Stimulated activated CD4-positive, alpha-beta T cell treated with anti-CD3 and anti-CD28 coated beads, Interleukin-15, amount 100 ng/mL, for 48 hours (primary cell): Measurements from ENCODE around the gene ZNF526.

ENCODE experiments used
- DNase-seq, 2 donors: peaks; one replicate each; pipeline ENCODE4 v3.0.0-alpha.2; 2020; ENCODE audit warnings: low read depth in 2 of 2

The ZNF526 gene

DNA sequence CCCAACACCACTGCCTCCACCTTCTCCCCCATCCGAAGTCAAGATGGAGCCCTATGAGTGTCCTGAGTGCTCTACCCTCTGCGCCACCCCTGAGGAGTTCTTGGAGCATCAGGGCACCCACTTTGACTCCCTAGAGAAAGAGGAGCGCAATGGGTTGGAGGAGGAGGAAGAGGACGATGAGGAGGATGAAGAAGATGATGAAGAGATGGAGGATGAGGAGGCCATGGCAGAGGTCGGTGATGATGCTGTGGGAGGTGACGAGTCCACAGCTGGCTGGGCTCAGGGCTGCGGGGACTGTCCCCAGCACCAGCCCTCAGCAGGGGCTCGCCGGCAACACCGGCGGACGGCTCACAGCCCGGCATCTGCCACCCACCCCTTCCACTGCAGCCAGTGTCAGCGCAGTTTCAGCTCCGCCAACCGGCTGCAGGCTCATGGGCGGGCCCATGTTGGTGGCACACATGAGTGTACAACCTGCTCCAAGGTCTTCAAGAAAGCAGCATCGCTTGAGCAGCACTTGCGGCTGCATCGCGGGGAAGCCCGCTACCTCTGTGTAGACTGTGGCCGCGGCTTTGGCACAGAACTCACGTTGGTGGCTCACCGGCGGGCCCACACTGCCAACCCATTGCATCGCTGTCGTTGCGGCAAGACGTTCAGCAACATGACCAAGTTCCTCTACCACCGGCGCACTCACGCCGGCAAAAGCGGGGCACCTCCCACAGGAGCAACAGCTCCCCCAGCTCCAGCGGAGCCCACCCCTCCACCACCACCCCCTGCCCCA lies 5.0 kb downstream of the ZNF526 start:
- DNase-seq = no peak

DNA sequence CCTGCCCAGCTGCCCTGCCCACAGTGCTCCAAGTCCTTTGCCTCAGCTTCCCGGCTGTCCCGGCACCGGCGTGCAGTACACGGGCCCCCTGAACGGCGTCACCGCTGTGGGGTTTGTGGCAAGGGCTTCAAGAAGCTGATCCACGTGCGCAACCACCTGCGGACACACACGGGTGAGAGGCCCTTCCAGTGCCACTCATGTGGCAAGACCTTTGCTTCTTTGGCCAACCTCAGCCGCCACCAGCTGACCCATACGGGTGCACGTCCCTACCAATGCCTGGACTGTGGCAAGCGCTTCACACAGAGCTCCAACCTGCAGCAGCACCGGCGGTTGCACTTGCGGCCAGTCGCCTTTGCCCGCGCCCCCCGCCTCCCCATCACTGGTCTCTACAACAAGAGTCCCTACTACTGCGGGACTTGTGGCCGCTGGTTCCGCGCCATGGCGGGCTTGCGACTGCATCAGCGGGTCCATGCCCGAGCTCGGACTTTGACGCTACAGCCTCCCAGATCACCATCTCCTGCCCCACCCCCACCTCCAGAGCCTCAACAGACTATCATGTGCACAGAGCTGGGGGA lies 5.7 kb downstream of the ZNF526 start:
- no peak for DNase-seq

DNA sequence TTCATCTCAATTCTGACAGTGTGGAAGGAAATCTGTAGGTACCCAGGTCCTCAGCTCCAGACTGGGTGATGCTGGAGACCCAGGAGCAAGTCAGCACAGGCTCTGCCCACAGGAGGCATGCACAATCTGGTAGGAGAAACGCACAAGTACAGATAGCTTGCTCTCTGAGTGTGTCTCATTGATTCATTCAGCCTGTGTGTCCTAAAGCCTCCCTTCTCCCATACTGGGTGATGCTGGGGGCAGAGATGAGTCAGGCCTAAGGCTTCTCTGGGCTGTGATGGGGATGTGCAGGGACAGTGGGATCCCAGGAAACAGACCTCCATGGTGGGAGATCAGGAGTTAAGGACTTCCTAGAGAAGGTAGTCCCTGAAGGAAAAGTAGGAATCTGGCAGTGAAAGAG lies 6.8 kb downstream of the ZNF526 start:
- DNase-seq = no peak

DNA sequence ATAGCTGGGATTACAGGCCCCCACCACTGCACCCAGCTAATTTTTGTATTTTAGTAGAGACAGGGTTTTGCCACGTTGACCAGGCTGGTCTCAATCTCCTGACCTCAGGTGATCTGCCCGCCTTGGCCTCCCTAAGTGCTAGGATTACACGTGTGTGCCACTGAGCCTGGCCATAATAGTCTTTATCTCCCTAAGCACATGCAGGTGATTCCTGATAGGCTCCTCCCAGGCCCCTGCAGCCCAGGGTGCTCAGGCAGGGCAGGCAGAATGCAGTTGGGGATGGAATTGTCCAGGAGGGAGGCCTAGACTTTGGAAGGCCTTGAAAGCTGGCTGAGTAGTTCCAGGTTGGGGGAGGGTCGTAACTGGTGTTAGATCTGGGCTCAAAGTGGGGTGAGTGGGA lies 8.5 kb downstream of the ZNF526 start:
- DNase-seq = no peak

DNA sequence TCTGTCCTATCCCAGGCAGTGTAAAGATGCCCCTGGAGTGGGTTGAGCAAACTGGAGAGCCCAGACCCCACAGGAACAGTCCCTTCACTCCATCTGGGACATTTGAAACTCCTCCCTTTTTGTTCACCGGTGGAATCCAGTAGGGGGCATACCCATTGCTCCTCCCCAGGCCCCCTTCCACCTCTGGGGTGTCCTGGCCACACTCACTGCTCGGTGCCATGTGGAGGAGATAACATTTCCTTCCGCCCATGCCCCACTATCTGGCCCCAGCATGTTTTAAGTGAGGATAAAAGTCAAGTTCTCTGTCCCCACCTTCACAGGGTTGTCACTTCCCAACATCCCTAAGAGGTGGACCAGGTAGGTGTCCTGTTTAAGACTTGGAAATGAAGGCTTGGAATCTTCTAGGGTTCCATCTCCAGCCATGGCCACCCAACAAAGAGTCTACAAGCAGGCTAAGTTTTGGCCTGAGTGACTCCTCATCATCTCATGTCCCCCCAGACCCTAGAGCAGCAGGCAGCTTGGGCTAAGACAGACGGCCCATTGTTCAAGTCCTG lies 9.3 kb downstream of the ZNF526 start:
- no peak for DNase-seq

DNA sequence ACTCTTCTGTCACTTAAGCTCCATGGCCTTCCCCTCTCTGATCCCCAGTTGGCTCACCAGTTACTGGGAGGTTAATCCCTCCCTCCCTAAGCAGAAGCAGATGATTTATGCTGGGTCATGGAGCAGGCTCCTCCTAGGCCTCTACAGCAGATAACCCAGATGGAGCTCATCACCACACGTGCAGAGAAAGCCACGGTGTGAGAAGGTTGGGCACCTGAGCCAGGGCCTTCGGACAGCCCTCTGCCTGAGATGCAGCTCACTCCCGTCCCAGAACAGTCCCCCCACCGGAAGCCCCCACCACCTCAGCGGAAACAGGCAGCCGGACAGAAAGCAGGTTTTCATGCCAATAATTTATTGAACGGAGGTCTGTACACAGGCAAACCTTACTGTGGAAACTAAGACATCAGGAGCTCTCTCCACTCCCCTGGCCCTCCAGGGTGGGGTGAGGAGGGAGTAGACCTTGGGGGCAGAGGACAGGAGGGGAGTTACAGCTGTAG lies 9.8 kb downstream of the ZNF526 start:
- DNase-seq = no peak

DNA sequence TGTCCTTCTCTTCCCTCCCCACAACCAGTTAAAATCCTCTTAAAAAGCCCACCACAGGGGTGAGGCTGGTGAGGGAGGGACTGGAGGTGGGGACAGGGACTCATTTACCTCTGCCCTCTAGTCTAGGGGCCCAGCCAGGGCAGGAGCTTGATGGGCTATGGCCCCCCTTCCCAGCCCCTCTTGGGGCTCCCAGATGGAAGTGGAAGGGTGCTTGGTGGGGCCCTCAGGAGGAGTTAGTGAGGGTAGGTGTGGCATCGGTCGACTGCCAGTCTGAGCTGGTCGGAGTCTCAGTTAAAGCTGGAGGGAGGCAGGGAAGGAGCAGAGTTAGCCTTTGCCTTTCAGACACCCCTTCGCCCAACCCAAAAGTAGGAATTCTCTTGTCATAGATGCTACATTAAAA lies 10.5 kb downstream of the ZNF526 start:
- DNase-seq = no peak

DNA sequence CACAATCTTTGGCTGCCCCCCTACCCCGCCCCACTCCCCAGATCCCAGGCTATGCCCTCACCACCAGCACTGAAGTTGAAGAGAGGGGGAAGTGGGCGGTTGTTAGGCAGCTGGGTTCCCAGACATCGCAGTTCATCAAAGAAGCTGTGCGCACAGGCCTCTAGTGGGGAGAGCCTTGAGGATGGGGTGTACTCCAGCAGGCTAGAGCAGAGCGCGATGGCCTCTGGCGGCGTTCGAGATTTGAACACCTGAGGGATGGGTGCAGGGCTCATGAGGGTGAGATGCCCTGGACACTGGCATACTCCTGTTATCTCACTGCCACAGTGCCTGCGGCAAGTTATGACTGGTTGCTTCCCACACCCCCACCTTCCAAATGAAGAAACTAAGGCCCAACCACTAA lies 12.3 kb downstream of the ZNF526 start:
- no peak for DNase-seq

DNA sequence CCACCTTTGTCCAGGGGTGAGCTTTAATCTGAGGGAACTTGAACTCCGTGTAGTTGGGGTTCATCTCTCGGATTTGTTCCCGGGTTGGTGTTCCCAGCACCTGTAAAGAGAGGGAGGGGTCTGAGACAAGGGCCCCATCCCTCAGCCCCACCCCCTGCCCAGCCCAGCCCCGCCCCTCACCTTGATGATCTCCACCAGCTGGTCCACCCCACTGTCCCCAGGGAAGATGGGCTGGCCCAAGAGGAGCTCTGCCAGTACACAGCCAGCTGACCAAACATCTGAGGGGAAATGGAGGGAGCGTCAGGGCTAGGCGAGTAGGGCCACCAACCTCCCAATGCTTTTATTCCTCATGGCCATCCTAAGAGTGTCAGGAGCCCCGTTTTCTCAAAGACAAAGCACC lies 13.0 kb downstream of the ZNF526 start:
- no peak for DNase-seq

DNA sequence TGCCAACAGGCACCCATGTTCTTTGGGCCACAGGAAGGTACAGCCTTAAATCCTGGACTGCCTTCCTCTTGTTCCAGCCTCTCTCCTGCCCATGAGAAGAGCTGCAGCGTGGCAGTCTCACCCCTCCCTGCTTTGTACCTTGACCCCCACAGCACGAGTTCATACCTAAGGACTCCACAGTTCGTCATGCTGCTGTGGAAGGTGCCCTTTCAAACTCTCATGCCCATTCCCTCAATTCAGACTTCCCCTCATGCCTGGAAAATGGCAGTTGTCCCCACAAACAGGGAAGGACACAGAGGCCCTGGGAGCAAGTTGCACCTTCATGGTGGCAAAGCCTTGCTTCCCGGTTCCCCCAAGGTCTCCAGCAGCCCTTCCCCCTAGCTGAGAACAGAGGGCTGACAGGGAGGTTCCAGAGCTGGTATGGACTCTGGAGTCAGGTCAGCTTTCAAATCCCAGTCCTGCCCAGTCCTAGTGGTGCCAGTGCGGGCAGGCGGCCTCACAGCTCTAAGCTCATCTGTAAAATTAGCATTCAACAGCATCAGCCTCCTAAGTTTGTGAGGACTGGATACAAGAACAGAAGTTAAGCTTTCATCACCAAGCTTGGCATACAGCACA lies 13.7 kb downstream of the ZNF526 start:
- DNase-seq = no peak

DNA sequence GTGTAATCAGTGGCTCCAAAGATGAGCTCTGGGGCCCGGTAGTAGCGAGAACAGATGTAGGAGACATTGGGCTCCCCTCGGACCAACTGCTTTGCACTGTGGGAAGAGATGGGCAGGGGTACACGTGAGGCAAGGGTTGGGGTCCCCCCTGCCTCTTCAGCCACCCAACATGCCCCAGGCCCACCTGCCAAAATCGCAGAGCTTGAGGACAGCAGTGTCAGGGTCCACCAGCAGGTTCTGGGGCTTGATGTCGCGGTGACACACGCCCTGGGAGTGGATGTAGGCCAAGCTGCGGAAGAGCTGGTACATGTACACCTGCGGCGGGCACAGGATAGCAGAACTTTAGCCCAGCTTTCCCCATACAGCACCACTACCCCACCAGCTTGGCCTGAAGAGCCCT lies 14.3 kb downstream of the ZNF526 start:
- no peak for DNase-seq

DNA sequence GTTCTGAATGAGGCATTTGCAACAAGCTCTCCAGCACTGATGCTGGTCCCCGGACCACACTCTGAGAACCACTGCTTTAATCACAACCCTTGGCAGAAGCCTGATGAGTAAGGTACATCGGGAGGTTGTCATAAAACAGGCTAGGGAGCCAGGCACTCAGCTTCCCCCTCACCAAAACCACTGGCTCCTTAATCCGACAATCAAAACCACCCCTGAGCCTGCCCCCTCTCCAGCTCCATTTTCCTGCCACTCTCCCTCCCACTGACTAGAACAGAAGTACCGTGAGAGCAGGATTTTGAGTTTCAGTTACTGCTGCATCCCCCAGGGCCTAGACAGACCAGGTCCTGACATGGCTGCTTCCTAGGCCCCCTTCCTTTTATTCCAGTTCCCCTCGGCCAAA lies 15.1 kb downstream of the ZNF526 start:
- DNase-seq = no peak

DNA sequence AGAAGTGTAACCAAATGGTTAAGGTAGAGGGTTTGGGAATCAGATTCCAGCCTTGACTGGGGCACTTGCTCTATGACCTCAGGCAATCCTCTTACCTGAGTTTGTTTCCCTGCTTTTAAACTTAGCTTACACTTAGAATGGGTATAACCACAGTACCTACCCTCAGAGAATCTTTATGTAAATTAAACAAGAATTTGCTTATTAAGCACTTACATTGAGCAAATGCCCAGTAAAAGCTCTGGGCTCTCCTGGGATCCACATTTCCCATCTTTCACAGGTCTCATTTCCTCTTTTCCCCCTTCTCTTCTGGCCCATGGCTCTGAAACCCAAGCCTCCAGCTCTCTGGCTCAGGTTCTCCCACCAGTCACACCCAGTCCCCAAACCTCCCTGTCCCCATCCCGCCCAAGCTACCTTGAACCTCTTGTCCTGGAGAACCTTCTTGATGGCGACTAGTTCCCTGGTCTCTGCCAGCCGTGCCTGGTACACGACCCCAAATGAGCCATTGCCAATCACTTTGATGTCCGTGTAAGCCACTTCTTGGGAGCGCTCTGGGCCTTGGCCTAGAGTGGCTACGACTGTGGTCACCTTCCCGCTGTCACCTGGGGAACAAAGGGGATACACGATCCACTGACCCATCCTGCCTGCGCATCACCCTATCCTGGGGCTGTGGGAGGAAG lies 19.6 kb downstream of the ZNF526 start:
- DNase-seq = no peak

DNA sequence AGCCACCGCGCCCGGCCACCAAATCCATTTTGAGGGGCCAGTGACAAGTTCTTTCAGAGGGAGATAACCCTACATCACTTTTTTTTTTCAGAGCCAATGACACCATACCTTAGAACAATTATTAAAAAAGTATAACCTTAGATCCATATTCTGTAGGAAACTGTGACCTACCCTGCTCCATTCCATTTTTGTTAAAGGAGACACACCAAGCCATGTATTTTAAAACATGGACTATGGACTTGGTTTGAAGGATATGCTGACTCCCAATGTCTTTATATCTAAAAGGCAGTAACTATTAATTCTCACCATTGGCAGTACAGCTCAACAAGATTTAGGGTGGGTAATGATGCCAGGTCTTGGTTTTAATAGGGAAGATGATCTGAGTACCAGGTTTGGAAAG lies 21.2 kb downstream of the ZNF526 start:
- no peak for DNase-seq

DNA sequence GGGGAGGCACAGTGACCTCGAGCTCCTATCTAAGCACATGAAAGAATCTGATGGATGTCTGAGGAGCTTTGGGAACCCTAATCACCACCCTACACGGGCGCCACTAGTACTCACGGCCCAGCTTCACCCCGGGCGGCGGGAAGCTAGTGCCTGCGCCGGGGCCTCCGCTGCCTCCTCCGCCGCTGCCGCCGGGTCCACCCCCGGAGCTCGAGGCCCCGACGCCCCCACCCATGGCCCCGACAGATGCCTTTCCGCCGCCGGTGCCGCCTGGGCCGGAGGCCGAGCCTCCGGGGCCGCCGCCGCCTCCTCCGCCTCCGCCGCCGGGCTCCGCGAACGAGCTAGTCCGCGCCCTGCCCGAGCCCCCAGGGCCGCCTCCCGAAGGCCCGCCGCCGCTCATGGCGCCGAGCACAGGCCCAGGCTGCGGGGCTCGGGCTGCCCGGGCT lies 22.0 kb downstream of the ZNF526 start:
- no peak for DNase-seq

DNA sequence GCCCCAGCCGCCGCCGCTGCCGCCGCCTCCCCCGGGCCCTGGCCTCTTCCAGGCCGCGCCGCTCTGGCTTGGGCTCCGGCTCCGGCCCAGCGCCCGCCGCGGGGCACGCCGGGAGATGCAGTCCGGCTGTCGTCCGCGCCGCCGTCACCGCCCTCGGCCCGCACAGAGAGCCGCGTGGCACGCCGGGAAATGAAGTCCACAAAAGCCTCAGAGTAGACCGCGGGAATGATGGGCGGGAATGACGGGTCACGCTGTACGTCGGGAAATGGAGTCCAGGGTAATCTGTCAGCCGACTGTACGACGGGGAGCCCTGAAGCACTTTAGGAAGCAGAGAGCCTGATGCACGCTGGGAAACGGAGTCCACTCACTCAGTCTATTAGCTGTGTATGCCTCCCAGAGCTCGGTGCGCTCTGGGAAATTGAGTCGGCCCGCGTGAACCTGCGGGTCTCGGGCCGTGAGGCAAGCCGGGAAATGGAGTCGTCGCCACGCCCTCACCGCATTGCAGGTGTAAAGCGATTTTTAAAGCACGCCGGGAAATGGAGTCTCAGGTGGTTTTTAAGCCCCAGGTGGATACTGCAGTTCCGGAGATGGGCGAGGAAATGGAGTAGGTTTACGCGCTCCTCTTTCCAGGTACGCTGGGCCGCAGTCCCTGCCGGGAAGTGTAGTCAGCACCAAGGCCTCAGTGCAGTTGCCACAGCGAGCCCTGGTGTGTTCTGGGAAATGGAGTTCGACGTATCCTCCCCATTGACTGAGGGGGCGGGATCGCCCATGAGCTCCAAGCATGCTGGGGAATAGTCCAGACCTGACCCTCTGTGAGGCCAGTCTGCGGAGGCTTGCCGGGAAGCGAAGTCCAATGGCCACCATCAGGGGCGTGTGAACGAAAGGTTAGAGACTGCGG lies 22.6 kb downstream of the ZNF526 start, which contains the start of gene GSK3A:
TSS of gene GSK3A (minus strand) at position 91 of the 898 bp plus-strand sequence. CDS start 137 bp downstream, outside the sequence.
- DNase-seq = peak; percentile 91 to 93

DNA sequence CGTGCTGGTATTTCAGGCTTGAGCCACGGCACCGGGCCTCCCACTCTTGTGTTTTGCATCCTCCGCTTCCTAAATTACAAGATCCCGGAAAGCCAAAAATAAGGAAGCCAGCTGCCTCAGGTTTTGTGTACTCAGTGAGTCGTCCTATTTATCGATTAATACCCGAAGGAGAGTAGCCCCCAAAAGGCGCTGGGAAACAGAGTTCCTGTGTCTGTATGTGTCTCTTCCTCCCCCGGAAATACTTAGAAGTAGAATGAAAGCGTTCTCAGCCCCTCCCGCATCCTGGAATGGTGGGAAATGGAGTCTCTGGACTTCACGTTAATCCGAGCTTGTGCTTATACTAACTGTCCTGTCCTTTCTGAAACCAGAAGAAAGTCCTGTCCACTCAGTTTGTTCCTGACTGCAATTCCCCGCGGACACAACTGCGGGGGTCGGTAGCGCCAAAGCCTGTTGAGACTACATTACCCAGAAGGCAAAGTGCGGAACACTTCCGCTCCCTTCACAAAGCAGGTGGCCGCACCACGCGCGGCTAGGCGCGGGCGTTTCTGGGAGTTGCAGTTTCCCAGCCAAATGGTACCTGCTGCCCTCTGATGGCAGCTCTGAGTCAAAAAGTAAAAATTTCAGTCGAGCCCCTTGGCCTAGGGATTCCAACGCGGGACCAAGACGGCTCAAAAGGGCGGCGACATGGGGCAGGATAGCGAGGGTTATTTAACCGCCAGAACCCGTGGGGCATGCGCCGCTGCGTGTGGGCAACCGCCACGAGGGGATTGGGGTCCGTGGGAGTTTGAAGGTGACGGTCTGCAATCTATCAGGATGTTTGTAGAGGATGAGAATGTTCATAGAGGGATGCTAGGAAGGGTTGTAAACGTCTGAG lies 24.5 kb downstream of the ZNF526 start:
- peak; percentile 83 to 90 for DNase-seq

DNA sequence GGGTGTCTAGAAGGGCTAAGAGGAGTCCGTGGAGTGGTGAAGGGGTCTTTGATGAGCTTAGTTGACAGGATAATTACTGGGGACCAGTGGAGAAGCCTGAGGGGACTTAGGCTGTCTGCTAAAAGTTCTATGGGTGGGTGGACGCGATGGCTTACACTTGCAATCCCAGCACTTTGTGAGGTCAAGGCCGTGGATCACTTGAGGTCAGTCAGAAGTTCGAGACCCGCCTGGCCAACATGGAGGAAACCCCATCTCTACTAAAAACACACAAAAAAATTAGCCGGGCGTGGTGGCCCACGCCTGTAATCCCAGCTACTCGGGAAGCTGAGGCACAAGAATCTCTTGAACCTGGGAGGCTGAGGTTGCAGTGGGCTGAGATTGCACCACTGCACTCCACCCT lies 25.1 kb downstream of the ZNF526 start:
- no peak for DNase-seq

DNA sequence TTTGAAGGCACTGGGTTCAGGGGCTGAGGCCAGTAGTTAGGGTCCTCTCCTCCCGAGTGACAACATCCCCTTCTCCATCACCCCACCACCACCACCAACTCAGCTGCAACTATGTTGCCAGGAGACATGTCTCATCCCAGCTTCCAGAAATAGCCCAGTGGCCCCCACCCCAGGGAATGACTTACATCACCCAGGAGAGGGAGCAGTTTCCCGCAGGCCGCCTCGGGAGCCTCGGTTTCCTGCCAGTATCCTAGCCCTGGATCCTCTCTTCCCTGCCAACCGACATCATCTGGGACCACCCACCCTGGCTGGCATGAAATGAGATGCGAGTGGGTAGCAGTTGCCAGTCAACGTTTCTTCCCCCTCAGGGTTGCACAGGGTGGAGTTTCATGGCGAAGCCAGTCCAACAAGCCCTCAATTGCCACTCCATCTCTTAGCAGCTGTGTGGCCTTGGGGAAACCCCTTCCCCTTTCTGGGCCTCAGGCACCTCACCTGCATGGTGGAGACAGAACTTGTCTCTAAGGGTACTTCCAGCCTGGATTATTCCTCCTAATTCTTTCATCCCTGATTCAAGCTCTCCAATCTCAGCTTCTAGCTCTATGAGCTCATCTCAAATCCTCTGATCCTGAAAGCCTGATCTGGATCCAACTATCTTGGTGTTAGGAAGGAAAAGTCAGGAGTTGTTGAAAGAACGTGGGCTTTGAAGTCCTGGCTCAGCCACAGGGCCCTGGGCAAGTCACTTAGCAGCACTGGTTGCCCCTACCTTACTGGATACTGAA lies 26.2 kb downstream of the ZNF526 start:
- DNase-seq = no peak
